ENCODE data around the gene E4F1. TPM values are rescaled to one million over a fixed set of nuclear protein-coding genes. Genes with fewer than 3 reads are reported as not detected.
A peak's percentile ranks its signal among the peaks of the same experiment; 100 is the strongest.

Gene E4F1
- total RNA-seq, 1 experiment from 2014 or later: 34.4 TPM

GRCh38 chr16:2276368-2277195, 53.2 kb downstream of the E4F1 start:
- Mint-ChIP-seq H3K4me3 (no peak overlapping the region), H3K36me3 (no peaks in the 10 kb centered on the region), H3K27me3 (ENCODE audit: low read depth) (no peaks in the 10 kb centered on the region), H3K27ac (no peak overlapping the region), H3K4me1 (peaks cover 2% of the 10 kb centered on the region; the same call in 1 of the 2 replicates), H3K9me3 (no peaks in the 10 kb centered on the region)
- TF ChIP-seq FOXP1 (CRISPR knock-in tag; IDR thresholded peaks at IDR 0.05; ENCODE audit: borderline replicate concordance) (no peak), RELA (CRISPR knock-in tag; IDR thresholded peaks at IDR 0.05; ENCODE audit: borderline replicate concordance) (peak; percentile 30; the same call in 1 of the 2 replicates)
- CTCF ChIA-PET: interaction anchor here (0.9 to 1.3 kb wide), 2 partner anchors 82 to 146 kb away, joined by 3 to 4 read pairs; no protein-coding TSS in a partner anchor
- DNase-seq (ENCODE audit: low spot score) (no peak), ATAC-seq (0 out of 2 replicates have a peak, but pooled peaks have one; percentile 16)
- POLR2A ChIA-PET: no interaction called here

DNA sequence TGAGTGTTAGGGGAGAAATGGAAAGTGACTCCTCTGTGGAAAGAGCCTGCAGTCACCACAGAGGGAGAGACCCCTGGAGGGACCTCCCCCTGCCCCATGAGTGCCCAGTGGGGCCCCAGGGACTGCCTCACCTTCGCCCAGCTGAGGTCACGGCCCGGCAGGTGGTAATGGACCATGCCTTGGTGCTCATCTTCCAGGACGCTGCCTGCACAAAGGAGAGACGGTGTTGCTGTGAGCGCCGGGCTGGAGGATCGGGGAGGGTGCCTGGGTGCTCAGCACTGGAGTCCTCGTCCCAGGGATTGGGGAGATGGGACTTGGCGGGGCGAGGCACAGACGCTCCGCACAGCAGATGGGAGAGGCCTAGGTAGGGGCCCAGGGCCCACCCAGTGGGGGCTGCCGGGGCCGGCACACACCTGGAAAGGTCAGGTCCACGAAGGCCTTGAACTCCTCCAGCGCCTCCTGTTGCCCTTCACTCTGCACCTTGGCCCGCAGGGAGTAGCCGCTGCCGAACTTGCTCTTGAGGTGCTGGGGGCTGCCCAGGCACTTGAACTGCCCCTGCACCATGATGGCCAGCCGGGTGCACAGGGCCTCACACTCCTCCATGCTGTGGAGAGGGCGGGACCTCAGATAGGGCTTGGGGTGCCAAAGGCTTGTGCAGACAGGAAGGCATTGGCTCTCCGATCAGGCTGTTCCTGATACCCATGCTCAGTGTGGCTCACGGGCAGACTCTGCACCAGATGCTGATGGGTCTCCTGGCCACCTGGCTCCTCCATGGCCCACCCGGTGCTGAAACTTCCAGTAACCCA, 54.3 kb downstream of the E4F1 start:
- 0 out of 2 replicates have a peak overlapping the region, but pooled peaks have one; percentile 32 for H3K27ac Mint-ChIP-seq
- no peak for ATAC-seq
- ChIA-PET CTCF (interaction anchor here (0.7 to 3.9 kb wide), 8 partner anchors 9 to 224 kb away, joined by 3 to 18 read pairs (median 4); no protein-coding TSS in a partner anchor), POLR2A (no interaction called here)
- DNase-seq (ENCODE audit: low spot score): no peak
- TF ChIP-seq GABPB1 (CRISPR knock-in tag; IDR thresholded peaks at IDR 0.05) (no peak), ZBTB43 (CRISPR knock-in tag; IDR thresholded peaks at IDR 0.05) (no peak), ATF1 (CRISPR knock-in tag; IDR thresholded peaks at IDR 0.05) (no peak), JAZF1 (CRISPR knock-in tag; IDR thresholded peaks at IDR 0.05) (no peak), HMGA2 (CRISPR knock-in tag; IDR thresholded peaks at IDR 0.05) (no peak), ATF6 (CRISPR knock-in tag; IDR thresholded peaks at IDR 0.05) (no peak), KAT7 (CRISPR knock-in tag; IDR thresholded peaks at IDR 0.05; ENCODE audit: borderline replicate concordance) (no peak), TEAD1 (CRISPR knock-in tag; IDR thresholded peaks at IDR 0.05) (no peak), ZNF138 (CRISPR knock-in tag; conservative IDR thresholded peaks at IDR 0.05) (no peak)
- TF ChIP-seq, protein P1, sequence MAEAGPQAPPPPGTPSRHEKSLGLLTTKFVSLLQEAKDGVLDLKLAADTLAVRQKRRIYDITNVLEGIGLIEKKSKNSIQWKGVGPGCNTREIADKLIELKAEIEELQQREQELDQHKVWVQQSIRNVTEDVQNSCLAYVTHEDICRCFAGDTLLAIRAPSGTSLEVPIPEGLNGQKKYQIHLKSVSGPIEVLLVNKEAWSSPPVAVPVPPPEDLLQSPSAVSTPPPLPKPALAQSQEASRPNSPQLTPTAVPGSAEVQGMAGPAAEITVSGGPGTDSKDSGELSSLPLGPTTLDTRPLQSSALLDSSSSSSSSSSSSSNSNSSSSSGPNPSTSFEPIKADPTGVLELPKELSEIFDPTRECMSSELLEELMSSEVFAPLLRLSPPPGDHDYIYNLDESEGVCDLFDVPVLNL (CRISPR knock-in tag; IDR thresholded peaks at IDR 0.05; ENCODE audit: borderline replicate concordance, low read depth): no peak
- TF ChIP-seq, protein P2, sequence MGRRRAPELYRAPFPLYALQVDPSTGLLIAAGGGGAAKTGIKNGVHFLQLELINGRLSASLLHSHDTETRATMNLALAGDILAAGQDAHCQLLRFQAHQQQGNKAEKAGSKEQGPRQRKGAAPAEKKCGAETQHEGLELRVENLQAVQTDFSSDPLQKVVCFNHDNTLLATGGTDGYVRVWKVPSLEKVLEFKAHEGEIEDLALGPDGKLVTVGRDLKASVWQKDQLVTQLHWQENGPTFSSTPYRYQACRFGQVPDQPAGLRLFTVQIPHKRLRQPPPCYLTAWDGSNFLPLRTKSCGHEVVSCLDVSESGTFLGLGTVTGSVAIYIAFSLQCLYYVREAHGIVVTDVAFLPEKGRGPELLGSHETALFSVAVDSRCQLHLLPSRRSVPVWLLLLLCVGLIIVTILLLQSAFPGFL (CRISPR knock-in tag; IDR thresholded peaks at IDR 0.05; ENCODE audit: borderline replicate concordance): no peak
- TF ChIP-seq, protein P3, sequence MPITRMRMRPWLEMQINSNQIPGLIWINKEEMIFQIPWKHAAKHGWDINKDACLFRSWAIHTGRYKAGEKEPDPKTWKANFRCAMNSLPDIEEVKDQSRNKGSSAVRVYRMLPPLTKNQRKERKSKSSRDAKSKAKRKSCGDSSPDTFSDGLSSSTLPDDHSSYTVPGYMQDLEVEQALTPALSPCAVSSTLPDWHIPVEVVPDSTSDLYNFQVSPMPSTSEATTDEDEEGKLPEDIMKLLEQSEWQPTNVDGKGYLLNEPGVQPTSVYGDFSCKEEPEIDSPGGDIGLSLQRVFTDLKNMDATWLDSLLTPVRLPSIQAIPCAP (CRISPR knock-in tag; IDR thresholded peaks at IDR 0.05): no peak
- TF ChIP-seq, protein P4, sequence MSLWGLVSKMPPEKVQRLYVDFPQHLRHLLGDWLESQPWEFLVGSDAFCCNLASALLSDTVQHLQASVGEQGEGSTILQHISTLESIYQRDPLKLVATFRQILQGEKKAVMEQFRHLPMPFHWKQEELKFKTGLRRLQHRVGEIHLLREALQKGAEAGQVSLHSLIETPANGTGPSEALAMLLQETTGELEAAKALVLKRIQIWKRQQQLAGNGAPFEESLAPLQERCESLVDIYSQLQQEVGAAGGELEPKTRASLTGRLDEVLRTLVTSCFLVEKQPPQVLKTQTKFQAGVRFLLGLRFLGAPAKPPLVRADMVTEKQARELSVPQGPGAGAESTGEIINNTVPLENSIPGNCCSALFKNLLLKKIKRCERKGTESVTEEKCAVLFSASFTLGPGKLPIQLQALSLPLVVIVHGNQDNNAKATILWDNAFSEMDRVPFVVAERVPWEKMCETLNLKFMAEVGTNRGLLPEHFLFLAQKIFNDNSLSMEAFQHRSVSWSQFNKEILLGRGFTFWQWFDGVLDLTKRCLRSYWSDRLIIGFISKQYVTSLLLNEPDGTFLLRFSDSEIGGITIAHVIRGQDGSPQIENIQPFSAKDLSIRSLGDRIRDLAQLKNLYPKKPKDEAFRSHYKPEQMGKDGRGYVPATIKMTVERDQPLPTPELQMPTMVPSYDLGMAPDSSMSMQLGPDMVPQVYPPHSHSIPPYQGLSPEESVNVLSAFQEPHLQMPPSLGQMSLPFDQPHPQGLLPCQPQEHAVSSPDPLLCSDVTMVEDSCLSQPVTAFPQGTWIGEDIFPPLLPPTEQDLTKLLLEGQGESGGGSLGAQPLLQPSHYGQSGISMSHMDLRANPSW (CRISPR knock-in tag; conservative IDR thresholded peaks at IDR 0.05; ENCODE audit: low read depth): no peak
- TF ChIP-seq, protein P5, sequence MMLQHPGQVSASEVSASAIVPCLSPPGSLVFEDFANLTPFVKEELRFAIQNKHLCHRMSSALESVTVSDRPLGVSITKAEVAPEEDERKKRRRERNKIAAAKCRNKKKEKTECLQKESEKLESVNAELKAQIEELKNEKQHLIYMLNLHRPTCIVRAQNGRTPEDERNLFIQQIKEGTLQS (CRISPR knock-in tag; conservative IDR thresholded peaks at IDR 0.05): no peak
- H3K9me3 Mint-ChIP-seq: no peaks in the 10 kb centered on the region
- H3K36me3 Mint-ChIP-seq: no peaks in the 10 kb centered on the region
- H3K4me3 Mint-ChIP-seq: no peak overlapping the region
- no peaks in the 10 kb centered on the region for H3K27me3 Mint-ChIP-seq (ENCODE audit: low read depth)
- peaks cover 2% of the 10 kb centered on the region; the same call in 1 of the 2 replicates for H3K4me1 Mint-ChIP-seq
